ENCODE results near the gene ZNF185.

DNA sequence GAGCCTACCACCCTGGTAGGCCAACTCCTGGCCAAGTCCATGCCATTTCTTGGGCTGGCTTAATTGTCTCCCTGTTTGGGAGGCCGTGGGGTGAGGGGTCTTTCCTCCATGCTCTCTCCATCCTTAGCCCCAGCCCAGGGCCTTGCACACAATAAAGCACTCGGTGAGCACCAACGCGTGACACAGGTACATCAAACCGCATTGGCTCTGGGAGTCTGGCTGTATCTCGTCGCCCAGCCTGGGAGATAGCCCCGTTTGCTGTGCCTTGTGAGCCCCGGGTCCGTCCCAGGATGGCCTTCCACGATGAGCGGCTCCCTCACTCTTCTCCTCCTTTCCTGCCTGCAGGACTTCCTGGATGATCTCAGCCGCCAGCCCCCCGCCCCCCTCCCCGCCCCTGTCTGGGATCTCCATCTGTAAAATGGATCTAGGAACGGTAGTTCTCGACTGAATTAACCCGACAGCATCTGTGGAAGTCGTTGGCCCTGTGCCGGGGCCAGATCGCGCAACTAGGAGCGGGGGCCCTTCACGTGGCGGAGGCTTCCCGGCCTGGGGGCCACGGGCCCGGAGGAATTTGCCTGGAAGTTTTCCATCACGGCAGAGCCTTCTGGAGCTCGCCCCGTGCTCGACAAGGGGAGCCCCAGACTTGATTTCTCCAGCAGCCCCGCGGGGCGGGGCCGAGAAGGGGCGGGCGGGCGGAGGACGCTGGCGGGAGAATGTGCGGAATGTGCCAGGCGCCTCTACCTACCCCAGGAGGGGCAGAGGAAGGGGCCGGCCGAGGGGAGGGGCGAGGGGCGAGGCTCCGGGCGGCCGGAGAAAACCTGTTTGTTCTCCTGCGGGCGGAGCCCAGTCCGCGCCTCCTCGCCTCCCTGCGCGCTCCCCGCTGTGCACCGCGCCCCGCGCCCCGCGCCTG lies at the start of gene ZNF185:
- no peak for TF ChIP-seq EZH2 (IDR thresholded peaks at IDR 0.05; ENCODE audit: low read depth)
- TF ChIP-seq, protein P1, sequence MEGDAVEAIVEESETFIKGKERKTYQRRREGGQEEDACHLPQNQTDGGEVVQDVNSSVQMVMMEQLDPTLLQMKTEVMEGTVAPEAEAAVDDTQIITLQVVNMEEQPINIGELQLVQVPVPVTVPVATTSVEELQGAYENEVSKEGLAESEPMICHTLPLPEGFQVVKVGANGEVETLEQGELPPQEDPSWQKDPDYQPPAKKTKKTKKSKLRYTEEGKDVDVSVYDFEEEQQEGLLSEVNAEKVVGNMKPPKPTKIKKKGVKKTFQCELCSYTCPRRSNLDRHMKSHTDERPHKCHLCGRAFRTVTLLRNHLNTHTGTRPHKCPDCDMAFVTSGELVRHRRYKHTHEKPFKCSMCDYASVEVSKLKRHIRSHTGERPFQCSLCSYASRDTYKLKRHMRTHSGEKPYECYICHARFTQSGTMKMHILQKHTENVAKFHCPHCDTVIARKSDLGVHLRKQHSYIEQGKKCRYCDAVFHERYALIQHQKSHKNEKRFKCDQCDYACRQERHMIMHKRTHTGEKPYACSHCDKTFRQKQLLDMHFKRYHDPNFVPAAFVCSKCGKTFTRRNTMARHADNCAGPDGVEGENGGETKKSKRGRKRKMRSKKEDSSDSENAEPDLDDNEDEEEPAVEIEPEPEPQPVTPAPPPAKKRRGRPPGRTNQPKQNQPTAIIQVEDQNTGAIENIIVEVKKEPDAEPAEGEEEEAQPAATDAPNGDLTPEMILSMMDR (conservative IDR thresholded peaks at IDR 0.05), result no peak

All from PC-9 (cell line).